Hematopoietic multipotent progenitor cell treated with erythropoietin and hydrocortisone succinate and interleukin-3 and kit ligand, for 4 days (in vitro differentiated cells): Measurements from ENCODE around the gene OR4C12.
"Not testable (repeated sequence)": the region's sequence is repeated elsewhere in the genome, so short reads cannot be mapped to it uniquely, and the experiment has no call there.

Experiments used
- DNase-seq: peaks from one replicate; pipeline ENCODE4 v3.0.0-alpha.2; 2015

The OR4C12 gene

DNA sequence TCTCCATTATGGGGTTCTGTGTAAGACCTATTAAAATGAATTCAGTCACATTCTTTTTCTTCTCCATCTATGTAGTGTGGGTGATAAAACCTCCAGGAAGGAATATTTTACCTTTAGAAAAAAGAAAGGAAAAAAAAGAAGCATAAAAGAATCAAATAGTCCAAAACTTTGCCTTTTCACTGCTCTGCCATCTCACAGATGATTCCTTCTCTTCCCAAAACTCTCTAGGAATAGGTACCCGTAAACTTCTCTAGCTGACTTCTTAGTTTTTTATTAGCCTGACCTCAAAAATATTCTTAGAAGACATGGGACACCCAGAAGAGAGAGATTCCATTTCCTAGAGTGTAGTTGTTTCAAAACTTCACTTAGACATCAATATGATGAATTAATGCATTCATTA lies at the start of gene OR4C12:
TSS of gene OR4C12 (minus strand) at position 101 of the 400 bp plus-strand sequence. CDS start at position 67, 34 bp downstream.
- not testable (repeated sequence) for DNase-seq

DNA sequence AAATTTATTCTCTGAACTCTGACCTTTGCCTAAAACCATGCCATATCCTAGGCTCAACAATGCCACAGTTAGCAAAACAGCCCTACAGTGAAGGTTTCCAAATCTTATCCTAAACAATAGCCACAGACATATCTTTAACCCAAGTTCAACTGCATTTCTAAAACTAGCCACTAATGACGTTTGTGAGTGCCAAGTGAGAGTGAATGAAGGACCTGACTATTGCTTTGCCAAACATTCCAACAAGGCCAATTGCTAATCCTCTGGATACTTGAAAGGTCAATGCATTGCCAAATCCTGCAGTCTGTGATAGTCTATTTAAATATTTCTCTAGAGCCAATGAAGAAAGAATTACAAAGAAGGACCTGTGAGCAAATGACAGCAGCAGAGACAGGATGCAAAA lies 47.9 kb upstream of the OR4C12 start:
- DNase-seq: no peak

DNA sequence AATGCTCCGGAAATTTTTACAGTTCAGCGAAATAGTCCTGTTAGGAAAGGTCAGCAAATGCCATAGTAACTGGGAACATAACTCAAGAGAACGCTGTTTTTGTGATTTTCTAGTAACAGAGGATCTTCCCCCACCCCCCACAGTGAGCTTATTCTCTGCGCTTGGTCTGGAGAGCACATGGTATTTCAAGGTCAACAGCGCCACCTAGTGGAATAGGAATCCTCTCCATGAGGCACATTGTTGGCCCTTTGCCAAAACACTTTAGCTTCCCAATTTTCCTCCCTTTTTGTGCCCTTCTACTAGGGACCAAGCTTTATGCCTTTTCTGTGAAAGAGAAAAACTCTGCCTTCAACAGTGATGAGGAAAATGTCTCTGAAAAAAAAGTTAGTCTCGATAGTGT lies 13.2 kb upstream of the OR4C12 start:
- peak; percentile 85 for DNase-seq

DNA sequence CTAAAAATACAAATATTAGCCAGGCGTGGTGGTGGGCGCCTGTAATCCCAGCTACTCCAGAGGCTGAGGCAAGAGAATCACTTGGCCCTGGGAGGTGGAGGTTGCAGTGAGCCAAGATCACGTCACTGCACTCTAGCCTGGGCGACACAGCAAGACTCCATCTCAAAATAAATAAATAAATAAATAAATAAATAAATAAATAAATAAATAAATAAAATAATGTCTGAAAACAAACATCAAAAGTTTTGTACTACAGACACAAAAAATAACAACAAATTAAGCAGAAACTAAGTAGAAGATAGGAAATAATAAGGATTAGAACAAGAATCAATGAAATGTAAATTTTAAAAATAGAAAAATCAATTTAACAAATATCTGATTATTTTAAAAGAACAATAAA lies 8.9 kb downstream of the OR4C12 start:
- DNase-seq: not testable (repeated sequence)

DNA sequence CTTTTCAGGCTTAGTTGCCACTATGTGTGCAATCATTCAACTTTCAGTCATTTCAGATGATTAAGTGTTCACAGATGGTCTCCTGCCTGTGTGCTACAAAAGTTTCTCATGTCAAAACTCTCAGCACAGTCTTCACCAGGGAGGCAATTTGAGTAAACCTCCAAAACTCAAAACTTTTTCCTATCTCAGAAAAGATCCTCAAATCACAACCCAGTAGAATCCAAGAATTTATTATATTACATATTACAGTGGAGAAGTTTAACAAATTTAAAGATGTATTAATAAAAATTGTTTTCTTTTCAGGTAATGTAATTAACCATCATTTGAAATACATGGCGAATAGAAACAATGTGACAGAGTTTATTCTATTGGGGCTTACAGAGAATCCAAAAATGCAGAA lies 30.2 kb downstream of the OR4C12 start, which contains the start of gene OR4C13:
TSS of gene OR4C13 (plus strand) at position 301 of the 400 bp plus-strand sequence. CDS start at position 333, 32 bp downstream.
- no peak for DNase-seq

DNA sequence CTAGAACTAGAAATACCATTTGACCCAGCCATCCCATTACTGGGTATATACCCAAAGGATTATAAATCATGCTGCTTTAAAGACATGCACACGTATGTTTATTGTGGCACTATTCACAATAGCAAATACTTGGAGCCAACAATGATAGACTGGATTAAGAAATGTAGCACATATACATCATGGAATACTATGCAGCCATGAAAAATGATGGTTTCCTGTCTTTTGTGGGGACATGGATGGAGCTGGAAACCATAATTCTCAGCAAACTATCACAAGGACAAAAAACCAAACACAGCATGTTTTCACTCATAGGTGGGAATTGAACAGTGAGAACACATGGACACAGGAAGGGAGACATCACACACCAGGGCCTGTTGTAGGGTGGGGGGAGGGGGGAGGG lies 33.6 kb downstream of the OR4C12 start:
- DNase-seq: not testable (repeated sequence)
